Prostate gland (tissue), 2 donors: Measurements from ENCODE around the gene MESP2.

ENCODE experiments used
- POLR2A ChIP-seq: fragments of 450-650 bp; IDR thresholded peaks from one replicate; pipeline ENCODE4 v1.6.1; 2016; ENCODE audit warnings: antibody characterized with exemption, mild to moderate bottlenecking
- TF ChIP-seq, protein P1 (sequence below), 4 experiments: fragments of 200-600 bp in 2 of 4; fragments of 450-650 bp in 2 of 4; sonication (generic) in 2 of 4; IDR thresholded peaks; 1 replicate in 3 of 4; 2 replicates in 1 of 4; pipeline ENCODE4 v1.5.1; 2016 to 2019; ENCODE audit warnings: antibody characterized with exemption in 4 of 4, mild to moderate bottlenecking in 2 of 4, moderate library complexity in 2 of 4

DNA sequence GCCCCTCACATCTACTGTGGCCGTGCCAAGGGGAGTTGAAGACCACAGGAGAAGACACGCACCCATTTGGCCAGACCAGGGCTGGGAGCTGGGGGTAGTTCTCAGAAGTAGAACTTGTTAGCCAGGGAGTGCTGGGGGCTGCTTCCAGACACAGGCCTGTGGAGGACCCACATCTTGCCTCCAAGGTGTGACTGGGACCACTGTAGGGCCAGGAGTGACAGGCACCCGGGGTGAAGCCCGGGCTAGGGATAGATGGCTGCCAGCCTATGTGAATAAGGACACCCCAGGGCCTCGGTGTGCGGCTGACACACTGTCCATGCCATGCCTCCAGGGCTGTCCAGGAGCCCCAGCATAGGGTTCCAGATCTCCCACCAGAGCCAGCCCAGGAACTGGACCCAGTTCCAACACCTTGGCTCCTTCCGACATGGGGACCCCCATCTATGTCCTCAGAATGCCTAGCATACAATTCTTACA lies 36.8 kb downstream of the MESP2 start:
- no peak for TF ChIP-seq POLR2A
- TF ChIP-seq, protein P1, sequence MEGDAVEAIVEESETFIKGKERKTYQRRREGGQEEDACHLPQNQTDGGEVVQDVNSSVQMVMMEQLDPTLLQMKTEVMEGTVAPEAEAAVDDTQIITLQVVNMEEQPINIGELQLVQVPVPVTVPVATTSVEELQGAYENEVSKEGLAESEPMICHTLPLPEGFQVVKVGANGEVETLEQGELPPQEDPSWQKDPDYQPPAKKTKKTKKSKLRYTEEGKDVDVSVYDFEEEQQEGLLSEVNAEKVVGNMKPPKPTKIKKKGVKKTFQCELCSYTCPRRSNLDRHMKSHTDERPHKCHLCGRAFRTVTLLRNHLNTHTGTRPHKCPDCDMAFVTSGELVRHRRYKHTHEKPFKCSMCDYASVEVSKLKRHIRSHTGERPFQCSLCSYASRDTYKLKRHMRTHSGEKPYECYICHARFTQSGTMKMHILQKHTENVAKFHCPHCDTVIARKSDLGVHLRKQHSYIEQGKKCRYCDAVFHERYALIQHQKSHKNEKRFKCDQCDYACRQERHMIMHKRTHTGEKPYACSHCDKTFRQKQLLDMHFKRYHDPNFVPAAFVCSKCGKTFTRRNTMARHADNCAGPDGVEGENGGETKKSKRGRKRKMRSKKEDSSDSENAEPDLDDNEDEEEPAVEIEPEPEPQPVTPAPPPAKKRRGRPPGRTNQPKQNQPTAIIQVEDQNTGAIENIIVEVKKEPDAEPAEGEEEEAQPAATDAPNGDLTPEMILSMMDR (IDR thresholded peaks at IDR 0.05): no peak
